WERI-Rb-1 (cell line): ENCODE data around the gene CTCFL.

Experiments
- DNase-seq: peaks from one replicate; pipeline ENCODE4 v3.0.0-alpha.2; 2020
- H3K27ac ChIP-seq: fragments of 250-450 bp; sonication (Bioruptor Pico); 2 replicates; pipeline ENCODE4 v1.5.1; 2020; ENCODE audit warnings: mild to moderate bottlenecking, moderate library complexity
- H3K27me3 ChIP-seq: fragments of 250-450 bp; sonication (Bioruptor Pico); 2 replicates; pipeline ENCODE4 v1.5.1; 2021; ENCODE audit warnings: mild to moderate bottlenecking, low read depth, moderate library complexity; ENCODE audit not compliant: insufficient read depth, severe bottlenecking
- H3K36me3 ChIP-seq: fragments of 250-450 bp; sonication (Bioruptor Pico); 2 replicates; pipeline ENCODE4 v1.5.1; 2020; ENCODE audit warnings: mild to moderate bottlenecking, moderate library complexity
- H3K4me3 ChIP-seq: 2 replicates; pipeline ENCODE4 v1.5.1; 2011; ENCODE audit warnings: low read depth, mild to moderate bottlenecking, control low read depth, low read length
- H3K9me3 ChIP-seq: fragments of 250-450 bp; sonication (Bioruptor Pico); 2 replicates; pipeline ENCODE4 v1.5.1; 2021; ENCODE audit warnings: mild to moderate bottlenecking, moderate library complexity; ENCODE audit not compliant: severe bottlenecking
- CTCF ChIP-seq: IDR thresholded peaks from 2 replicates; pipeline ENCODE4 v1.5.1; 2011; ENCODE audit warnings: low read depth, mild to moderate bottlenecking, control low read depth, inconsistent platforms, low read length

CTCFL gene

GRCh38 chr20:57476641-57477461 is 48.1 kb downstream of the CTCFL start:
- no peak for TF ChIP-seq CTCF
- no peak overlapping the region for H3K27ac ChIP-seq
- no peak for DNase-seq
- H3K27me3 ChIP-seq, result no peaks in the 10 kb centered on the region
- H3K36me3 ChIP-seq, result no peaks in the 10 kb centered on the region
- no peak overlapping the region for H3K4me3 ChIP-seq
- H3K9me3 ChIP-seq, result no peaks in the 10 kb centered on the region

GRCh38 chr20:57476084-57476526 is 48.8 kb downstream of the CTCFL start:
- TF ChIP-seq CTCF, result no peak
- Histone ChIP-seq H3K27me3 (no peaks in the 10 kb centered on the region), H3K9me3 (no peaks in the 10 kb centered on the region), H3K4me3 (no peak overlapping the region), H3K27ac (no peak overlapping the region), H3K36me3 (no peaks in the 10 kb centered on the region)
- no peak for DNase-seq

- Histone ChIP-seq H3K27me3 (no peaks in the 10 kb centered on the region), H3K27ac (no peak overlapping the region), H3K4me3 (no peak overlapping the region)
Observed at GRCh38 chr20:57475388-57476083, 49.4 kb downstream of the CTCFL start.

GRCh38 chr20:57474816-57475215 is 50.1 kb downstream of the CTCFL start:
- no peak overlapping the region for H3K4me3 ChIP-seq
- no peak for DNase-seq
- no peaks in the 10 kb centered on the region for H3K9me3 ChIP-seq
- H3K36me3 ChIP-seq, result no peaks in the 10 kb centered on the region
- no peak for TF ChIP-seq CTCF
- no peak overlapping the region for H3K27ac ChIP-seq
- H3K27me3 ChIP-seq, result no peaks in the 10 kb centered on the region

More at GRCh38 chr20:57475388-57476083, 49.4 kb downstream of the CTCFL start:
- no peak for TF ChIP-seq CTCF
- no peak for DNase-seq
- Histone ChIP-seq H3K9me3 (no peaks in the 10 kb centered on the region), H3K36me3 (no peaks in the 10 kb centered on the region)

- no peak for DNase-seq
- Histone ChIP-seq H3K9me3 (no peaks in the 10 kb centered on the region), H3K4me3 (no peak overlapping the region), H3K27ac (no peak overlapping the region), H3K36me3 (no peaks in the 10 kb centered on the region), H3K27me3 (no peaks in the 10 kb centered on the region)
- no peak for TF ChIP-seq CTCF
Observed at GRCh38 chr20:57474205-57474604, 50.7 kb downstream of the CTCFL start.
